Dedifferentiated amniotic fluid mesenchymal stem cell (primary cell): ENCODE data around the gene FBXL14.

Source experiments
- DNase-seq: peaks from one replicate; pipeline ENCODE4 v3.0.0-alpha.2; 2016; ENCODE audit errors: extremely low spot score

Gene FBXL14, protein sequence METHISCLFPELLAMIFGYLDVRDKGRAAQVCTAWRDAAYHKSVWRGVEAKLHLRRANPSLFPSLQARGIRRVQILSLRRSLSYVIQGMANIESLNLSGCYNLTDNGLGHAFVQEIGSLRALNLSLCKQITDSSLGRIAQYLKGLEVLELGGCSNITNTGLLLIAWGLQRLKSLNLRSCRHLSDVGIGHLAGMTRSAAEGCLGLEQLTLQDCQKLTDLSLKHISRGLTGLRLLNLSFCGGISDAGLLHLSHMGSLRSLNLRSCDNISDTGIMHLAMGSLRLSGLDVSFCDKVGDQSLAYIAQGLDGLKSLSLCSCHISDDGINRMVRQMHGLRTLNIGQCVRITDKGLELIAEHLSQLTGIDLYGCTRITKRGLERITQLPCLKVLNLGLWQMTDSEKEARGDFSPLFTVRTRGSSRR

DNA sequence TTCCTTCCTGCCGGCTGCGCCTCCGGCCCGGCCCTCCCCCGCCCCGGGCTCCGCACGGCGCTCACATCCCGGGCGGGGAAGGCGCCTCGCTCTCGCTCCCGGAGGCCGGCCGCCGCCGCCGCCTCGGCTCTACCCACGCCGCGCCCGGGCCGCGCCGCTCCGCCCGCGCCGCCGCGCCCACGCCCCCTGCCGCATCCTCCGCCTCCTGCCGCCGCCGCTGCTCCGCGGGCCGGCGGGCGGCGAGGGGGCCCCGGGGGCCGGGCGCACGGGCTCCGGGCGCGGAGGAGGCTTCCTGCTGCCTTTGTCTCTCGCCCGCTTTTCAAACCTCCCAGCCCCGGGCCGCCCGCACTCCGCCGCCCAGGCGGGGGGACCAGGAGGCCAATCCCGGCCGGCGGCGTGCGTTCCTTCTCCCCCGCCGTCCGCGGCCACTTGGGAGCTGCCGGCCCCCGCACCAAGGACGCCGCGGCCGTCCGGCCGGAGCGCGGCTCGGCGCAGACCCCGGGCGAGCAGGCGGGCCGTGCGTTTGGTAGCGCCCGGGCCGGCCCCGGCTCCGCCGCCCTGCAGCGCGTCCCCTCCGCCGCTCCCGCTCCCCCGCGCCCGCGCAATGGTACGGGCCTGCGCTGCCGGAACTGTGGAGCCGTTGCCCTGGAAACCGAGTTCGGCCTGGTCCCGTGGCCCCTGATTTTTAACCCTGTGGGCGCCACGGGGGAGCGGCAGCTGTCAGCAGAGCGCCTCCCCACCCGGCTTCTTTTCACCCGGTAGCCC, at the start of gene FBXL14:
Gene FBXL14, minus strand, starts transcription at position 321 of the 765 bp plus-strand sequence. CDS start 515 bp downstream, outside the sequence.
- peak; percentile 78 for DNase-seq

DNA sequence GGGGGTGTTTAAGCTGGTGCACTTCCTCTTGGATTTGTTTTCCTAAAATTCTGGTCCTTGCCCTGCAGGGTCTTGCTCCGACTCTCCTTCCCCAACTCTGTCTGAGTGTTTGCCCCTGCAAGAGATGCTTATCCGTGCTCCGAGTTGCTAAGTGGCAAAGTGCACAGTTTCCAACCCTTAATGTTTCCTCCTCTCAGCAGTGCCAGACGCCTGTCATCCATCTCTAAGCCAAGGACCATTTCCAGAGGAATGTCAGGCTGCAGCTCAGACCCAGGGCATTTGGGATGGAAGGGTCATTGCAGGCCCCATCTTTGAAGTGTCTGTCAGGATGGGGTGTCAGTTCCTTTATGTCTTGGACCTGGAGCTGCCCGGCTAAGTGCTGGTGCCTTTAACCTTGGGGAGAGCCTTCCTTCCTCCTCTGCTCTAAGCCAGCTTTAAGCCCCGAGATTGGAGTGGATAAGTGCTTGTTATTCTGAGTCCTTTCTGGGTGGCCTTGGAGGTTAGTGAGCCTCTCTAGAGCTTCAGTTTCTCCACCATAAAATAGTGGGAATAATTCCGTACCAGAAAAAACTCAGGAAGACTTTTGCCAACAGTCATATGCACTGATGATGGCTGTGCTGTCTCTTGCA, 49.6 kb upstream of the FBXL14 start:
- DNase-seq = no peak

DNA sequence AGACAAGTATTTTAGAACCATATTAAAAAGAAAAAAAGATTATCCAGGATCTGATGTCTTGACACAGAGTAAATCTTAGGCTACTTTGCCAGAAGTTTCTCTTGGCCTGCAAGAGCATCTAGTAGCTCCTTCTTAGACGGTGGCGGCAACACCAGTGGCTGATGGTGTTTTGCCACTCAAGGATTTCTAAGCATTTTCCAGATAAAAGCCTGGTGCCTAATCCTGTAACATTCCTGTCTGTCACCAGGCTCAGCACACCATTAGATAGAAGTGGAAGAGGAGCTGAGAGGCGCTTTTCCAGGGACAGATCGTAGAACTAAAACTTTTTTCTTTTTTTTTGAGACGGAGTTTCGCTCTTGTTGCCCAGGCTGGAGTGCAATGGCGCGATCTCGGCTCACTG, 48.7 kb upstream of the FBXL14 start:
- no peak for DNase-seq

DNA sequence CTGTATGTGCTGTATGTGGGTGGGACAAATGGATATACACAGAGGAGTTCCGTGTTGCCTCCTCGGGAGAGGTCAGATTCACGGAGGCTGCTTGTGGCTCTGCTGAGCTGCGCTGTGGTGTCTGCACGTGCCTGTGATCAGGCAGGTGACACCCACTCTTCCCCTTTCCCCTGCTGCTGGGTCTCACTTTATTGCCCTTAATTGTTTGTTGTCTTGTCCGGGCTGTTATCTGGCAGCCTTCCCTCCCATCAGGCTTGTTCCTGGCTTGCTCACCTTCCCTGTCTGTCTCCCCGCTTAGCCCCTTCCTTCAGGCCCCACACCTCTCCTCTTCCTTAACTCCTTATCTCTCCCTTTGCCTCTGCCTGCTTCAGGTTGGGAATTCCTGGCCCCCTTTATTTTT, 48.1 kb upstream of the FBXL14 start:
- DNase-seq = no peak

DNA sequence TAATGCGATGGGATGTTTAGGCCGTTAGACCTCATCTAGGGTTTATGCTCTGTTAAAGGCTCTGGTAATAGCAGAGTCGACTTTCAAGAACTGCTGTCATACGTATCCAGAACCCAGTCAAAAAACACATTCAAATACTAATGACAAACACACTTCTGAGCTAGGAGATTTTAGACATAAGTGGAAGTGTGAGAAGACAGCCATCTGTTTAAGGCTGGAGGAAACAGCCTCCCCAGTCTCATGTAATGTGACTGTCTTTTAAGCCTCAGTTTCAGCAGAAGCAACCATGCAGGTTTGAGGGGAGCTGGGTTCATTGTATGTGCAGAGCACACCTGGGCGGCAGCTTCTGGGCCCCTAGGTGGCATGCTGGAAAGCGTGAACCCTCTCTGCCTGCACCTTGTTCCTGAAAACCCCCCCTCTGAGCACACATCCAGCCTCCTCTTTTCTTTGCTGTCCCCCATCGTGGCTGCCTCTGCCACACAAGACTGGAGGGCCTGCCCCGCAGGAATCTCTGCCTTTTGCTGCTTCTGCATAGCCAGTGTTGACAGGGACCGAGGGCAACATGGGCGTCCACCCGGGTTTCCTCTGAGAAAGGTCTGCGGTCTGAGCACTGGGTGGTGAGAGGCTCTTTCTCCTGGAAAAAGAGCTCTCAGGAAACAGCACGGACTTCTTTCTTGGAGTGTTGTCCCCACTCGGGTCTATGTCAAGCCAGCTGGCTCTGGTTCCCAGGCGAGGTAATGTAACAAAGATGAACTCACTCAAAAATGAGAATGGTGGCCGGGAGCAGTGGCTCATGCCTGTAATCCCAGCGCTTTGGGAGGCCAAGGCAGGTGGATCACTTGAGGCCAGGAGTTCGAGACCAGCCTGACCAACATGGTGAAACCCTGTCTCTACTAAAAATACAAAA, 46.2 kb upstream of the FBXL14 start:
- no peak for DNase-seq

DNA sequence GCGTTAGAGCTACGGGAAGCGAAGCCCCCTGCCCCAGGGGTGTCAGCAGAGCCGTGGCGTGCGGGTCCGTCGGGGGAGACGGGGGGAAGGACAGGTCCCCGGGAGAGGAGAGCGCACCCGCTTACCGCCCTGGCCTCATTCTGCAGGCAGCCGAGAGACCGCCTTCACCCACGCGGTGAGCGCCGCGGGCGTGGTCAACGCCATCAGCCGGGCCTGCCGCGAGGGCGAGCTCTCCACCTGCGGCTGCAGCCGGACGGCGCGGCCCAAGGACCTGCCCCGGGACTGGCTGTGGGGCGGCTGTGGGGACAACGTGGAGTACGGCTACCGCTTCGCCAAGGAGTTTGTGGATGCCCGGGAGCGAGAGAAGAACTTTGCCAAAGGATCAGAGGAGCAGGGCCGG, 45.2 kb upstream of the FBXL14 start:
- no peak for DNase-seq

DNA sequence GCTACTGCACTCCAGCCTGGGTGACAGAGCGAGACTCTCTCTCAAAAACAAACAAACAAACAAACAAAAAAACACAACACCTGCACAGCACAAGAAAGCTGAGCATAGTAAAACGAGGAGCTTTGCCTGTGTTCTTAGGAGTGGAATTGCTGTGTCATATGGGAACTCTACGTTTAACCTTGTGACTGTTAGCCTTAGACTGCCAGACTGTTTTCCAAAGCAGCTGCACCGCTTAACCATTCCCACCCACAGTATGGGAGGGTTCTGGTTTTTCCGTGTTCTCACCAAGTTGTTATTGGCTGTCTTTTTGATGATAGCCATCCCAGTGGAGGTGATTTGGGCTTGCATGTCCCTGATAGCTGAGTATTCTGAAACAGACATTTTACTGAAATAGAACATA, 43.8 kb upstream of the FBXL14 start:
- no peak for DNase-seq

DNA sequence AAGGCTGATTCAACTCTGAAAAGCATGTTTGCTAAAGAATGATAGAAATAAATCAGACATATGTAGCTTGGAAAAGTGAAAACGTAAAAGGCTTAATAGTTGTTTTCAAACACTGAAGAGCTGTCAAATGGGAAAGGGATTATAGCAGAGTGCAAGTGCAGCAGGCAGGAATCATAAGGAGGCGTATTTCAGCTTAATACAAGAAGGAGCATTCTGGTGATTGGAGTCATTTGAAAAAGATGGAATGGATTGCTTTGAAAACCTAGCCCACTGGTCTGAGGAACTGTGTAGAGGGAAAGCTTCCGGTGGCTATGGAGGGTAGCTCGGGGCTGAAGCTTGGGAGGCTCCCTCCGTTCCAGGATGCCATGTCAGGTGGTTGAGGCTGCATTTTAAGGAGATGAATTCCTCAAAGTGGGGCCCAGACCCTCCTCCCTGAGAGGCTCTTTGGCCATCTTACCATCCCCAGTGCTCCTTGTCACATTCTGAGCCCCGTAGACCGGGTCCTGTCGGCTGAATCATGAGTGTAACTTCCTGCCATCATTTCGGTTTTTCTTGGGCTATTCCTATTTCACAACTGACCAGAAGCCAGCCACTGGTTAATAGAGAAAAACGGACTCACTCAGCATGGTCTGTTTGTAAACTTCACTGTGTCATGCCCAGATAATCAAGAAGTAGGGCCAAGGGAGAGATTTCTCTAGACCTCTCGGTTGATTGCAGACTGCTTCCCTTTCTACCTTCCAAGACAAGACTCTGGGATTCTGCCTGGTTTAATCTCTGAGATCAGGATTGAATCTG, 41.1 kb upstream of the FBXL14 start:
- no peak for DNase-seq

DNA sequence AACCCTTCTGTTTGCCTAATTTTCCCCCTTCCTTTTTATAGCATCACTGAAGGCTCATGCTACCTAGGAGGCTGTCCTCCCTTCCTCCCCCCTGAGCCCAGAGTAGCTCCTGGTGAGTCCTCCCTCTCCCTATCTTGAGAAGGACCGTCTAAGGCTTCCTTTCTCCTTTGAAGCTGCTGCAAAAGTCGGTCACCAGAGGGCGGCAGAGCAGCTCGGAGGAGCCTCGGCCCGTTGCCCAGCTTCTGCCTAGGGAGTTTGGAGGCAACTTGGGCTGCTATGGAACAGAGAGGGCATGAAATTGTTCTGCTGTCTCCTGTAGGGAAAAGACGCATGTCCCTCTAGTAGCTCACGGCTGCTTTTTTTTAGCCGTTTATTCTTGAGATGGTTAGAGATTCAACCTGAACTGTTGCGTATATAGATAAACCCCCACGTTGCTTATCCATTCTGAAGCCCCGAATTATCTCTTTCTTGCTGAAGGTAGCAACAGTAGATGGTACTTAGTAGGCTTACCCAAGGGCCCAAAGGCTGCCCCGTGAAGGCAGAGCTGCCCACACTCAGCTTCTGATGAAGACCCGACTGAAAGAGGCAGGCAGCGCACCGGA, 40.3 kb upstream of the FBXL14 start:
- DNase-seq = peak; percentile 69

DNA sequence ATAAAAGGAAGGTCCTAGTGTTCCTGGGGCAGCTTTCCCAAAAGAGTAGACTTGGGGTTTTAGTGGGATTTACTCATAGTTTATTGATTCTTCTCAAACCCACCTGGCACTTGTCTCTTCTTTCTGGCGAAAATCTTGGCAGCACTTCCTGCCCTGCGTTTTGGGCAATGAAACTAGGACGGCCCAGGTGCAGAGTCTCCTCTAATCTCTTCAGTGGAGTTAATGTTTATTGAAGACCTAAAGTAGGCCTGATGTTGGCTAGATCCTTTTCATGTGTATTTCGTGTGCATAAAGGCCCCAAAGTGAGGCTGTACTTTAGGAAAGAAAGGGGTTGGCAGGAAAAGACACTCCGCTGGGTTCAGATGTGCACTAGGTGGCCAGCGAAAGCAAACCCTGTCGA, 39.8 kb upstream of the FBXL14 start:
- DNase-seq = no peak

DNA sequence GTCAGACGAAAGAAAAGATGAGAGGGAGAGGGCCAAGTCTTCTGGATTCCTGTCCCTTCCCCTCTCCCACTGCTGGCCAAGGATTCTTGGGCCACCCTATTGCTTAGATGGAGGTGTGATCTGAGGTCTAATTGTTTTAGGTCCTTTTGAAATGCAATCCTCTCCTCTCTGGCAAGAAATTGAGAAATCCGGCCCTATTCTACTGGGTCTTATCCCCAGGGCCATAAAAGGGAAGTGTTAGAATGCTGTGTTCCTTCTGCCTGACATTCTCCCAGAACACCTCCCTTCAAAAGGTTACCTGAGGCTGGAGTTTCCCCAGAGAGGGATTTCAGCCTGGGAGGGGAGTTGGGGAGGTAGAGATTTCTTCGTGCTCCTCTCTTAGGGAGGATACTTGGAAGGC, 39.1 kb upstream of the FBXL14 start:
- DNase-seq = no peak

DNA sequence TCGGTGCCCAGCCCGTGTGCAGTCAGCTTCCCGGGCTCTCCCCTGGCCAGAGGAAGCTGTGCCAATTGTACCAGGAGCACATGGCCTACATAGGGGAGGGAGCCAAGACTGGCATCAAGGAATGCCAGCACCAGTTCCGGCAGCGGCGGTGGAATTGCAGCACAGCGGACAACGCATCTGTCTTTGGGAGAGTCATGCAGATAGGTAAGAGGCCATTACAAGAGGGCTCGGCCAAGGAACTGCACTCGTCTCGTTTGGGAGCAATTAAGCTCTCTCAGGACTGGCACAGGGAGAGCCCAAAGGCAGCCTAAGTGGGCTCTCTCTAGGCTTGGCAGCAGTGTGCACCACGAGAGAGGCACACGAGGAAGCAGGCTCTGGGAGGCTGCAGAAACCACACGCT, 38.3 kb upstream of the FBXL14 start:
- no peak for DNase-seq

DNA sequence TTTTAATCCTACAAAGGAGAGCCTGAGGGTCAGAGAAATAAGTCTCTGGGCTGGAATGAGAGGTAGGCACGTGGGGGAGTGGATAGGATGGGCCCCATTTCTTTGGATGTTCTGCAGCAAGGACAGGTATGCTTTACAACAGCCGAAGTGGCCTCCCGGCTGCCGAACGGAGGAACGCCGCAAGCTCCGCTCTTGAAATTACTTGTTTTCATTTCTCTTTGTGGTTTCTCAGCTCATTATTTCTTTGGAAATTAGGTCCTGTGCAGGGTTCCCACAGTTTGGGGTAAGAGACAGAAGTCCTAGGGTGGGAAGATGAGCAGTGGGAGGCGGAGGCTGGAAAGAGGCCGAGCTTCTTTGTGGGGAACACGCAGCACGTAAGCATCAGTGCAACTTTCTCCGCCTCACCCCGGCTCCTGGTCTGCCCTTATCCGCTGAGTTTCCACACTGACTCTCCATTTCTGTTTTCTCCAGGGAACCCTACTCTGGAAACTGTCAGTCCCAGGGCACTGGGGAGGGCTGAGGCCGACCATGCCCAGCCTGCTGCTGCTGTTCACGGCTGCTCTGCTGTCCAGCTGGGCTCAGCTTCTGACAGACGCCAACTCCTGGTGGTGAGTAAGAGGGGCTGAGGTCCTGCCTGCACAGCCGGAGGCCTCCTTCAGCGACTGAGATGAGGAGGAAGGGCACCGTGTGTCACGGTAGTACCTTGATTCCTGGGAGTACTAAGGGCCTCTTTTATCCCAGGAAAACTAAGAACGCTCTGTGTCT, 36.6 kb upstream of the FBXL14 start:
- DNase-seq = no peak

DNA sequence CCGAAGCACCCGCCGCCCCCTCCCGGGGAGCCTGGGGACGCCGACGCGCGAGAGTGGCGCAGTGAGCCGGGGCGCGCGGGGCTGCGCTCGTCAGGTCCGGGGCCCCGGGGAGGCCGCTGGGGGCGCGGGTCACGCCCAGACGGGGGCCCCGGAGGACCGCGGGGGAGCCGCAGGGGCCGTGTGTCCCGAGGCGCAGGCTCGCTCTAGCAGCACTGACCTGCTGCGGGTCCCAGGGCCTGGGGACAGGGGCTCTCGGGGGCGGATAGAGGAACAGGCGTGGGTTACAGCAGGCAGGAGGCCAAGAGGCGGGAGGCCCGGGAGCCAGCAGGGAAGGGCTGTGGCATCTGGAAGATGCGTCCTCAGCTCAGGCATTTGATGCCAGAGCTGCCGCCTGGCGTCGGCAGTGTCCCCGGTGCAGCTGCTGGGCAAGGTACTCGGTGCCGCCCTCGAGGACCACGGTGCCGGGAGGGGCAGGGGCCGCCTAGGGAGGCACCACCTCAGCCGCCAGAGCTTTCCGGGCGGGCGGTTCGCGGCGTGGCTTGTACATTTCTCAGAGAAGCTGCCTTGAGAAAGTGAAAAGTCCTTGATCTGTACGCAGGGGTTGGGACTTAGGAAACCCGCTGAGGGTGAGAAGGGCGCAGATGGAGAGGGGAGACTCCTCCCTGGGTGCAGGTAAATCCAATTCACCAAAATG, 35.9 kb upstream of the FBXL14 start:
- DNase-seq = no peak

DNA sequence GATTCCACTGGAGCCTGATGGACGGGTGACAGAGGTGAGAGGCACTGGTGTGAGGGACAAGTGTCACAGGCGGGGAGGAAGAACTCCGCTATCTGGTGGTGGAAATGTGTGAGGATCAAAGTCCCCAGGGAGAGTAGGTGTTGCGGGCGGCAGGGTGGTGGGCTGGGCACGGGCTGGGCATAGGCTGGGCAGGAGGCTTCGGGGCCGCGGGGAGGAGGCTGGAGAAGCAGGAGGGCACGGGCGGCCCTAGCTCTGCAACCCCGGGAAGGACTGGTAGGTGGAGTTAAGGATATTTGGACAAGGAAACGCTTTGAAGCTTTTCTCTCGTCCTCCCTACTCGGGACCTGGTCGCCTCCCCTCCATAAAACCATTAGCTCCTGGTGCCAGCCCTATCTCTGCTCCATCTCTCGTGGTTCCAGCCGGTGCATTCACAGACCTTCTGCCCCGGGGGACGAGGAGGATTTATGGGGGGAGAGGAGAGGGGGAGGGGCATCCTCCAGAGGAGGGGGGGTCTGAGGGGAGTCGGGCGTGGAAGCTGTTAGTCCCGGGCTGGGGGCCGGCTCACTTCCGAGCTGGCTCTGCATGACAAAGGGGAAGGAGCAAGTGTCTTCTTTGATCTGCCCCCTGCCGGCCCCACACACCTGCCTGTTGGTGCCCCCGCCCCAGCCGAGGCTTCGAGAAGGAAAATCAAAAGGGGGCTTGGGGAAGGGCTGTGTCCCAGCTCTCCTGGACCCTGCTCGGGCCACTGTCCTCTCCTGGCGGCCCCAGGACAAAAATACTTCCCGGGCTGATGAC, 35.2 kb upstream of the FBXL14 start:
- no peak for DNase-seq

DNA sequence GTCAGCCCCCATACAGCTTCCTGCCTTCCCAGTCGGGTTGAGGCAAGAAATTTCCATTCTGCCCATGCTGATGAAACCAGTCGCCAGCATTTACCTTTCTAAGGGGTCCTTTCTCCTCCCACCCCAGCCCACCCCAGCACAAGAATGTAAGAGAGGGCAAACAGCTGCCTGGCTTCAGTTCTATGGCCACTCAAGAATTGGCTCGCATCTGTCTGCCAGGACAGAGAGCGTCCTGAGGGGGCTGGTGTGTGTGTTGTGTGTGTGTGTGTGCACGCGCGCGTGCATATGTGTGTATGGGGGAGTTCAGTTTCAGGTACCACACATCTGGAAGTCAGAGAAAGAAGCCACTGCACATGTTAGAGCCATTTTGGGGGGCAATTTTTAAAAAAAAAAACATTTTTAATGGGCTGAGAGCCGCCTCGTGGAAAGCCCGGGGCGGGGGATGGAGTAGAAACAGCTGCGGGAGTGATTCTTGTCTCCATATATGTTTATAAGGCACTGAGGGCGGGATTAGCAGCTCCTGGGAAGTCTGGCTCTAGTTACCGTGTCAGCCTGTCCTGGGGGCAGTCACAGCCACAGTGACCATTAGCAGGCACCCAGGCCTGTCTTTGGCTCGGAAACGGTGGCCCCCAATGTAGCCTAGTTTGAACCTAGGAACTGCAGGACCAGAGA, 34.4 kb upstream of the FBXL14 start, which contains the start of gene WNT5B:
Gene WNT5B, plus strand, starts transcription at position 566 of the 672 bp plus-strand sequence. CDS start 2,124 bp downstream, outside the sequence.
- no peak for DNase-seq

DNA sequence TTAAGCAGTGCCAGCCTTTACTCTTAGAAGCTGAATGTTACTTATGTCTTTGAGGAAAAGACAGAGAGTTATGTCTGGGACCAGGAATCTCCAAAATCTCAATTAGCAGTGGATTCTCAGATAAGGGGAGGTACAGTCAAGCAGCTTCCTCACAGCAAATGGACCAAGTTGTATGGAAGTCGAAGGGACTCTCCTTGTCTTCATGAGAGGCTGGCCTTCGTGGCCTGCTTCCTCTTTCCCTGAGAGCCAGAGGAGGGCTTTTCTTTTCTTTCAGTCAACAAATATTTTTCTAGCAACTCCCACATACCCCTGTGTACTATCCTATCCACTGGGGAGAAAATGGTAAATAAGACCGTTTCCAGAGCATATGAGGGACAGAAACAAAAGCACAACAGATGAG, 28.0 kb upstream of the FBXL14 start:
- DNase-seq = no peak
